PFSK-1 (cell line): ENCODE results near the gene TRIM65.

Experiments used
- FOXP2 ChIP-seq: optimal IDR thresholded peaks from 2 replicates; pipeline ENCODE3; 2011; ENCODE audit warnings: borderline replicate concordance, control low read depth, inconsistent platforms; ENCODE audit not compliant: insufficient read depth; ENCODE audit errors: extremely low read length, extremely low read depth
- POLR2AphosphoS5 ChIP-seq: IDR thresholded peaks from 2 replicates; pipeline ENCODE4 v1.6.1; 2012; ENCODE audit warnings: low read depth, mild to moderate bottlenecking, control low read depth, low read length, moderate library complexity
- SIN3A ChIP-seq: IDR thresholded peaks from 2 replicates; pipeline ENCODE4 v1.6.1; 2012; ENCODE audit warnings: mild to moderate bottlenecking, low read length, moderate library complexity, borderline replicate concordance; ENCODE audit not compliant: insufficient read depth
- TAF1 ChIP-seq: IDR thresholded peaks from 2 replicates; pipeline ENCODE4 v1.6.1; 2012; ENCODE audit warnings: low read length, control low read depth, borderline replicate concordance; ENCODE audit not compliant: insufficient read depth
- TF ChIP-seq, protein P1 (sequence below), 2 experiments: IDR thresholded peaks; 2 replicates each; pipeline versions ENCODE4 v1.6.1 to v1.8.0; 2011 to 2012; ENCODE audit warnings: low read depth in 2 of 2, low read length in 2 of 2, control low read depth in 1 of 2, inconsistent platforms in 1 of 2, mild to moderate bottlenecking in 1 of 2, moderate library complexity in 1 of 2; ENCODE audit not compliant: insufficient read depth in 1 of 2

The TRIM65 gene

DNA sequence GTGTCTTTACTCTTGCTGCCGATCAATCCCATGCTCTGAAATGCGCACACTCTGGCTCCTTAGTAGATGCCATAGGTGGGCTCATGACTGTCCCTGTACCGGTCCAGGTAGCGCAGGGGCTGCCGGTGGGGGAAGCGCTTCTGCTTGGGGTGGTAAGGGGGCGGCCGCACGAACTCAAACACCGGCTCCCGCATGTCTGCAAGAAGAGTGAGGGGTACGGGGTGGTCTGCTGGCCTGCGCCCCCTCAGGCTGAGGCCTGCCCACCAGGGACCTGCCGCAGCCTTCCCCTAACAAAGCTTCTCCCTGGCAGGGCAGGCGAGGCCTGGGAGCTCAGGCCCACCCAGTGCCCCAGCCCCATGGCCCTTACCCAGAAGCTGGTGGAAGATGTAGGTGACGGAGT is 2.0 kb upstream of the TRIM65 start:
- no peak for TF ChIP-seq POLR2AphosphoS5
- no peak for TF ChIP-seq FOXP2
- TF ChIP-seq, protein P1, sequence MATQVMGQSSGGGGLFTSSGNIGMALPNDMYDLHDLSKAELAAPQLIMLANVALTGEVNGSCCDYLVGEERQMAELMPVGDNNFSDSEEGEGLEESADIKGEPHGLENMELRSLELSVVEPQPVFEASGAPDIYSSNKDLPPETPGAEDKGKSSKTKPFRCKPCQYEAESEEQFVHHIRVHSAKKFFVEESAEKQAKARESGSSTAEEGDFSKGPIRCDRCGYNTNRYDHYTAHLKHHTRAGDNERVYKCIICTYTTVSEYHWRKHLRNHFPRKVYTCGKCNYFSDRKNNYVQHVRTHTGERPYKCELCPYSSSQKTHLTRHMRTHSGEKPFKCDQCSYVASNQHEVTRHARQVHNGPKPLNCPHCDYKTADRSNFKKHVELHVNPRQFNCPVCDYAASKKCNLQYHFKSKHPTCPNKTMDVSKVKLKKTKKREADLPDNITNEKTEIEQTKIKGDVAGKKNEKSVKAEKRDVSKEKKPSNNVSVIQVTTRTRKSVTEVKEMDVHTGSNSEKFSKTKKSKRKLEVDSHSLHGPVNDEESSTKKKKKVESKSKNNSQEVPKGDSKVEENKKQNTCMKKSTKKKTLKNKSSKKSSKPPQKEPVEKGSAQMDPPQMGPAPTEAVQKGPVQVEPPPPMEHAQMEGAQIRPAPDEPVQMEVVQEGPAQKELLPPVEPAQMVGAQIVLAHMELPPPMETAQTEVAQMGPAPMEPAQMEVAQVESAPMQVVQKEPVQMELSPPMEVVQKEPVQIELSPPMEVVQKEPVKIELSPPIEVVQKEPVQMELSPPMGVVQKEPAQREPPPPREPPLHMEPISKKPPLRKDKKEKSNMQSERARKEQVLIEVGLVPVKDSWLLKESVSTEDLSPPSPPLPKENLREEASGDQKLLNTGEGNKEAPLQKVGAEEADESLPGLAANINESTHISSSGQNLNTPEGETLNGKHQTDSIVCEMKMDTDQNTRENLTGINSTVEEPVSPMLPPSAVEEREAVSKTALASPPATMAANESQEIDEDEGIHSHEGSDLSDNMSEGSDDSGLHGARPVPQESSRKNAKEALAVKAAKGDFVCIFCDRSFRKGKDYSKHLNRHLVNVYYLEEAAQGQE (IDR thresholded peaks at IDR 0.05; ENCODE audit: insufficient read depth in 1 of 2, low read depth in 2 of 2, low read length in 2 of 2), result no peak
- TF ChIP-seq TAF1, result no peak
- no peak for TF ChIP-seq SIN3A

DNA sequence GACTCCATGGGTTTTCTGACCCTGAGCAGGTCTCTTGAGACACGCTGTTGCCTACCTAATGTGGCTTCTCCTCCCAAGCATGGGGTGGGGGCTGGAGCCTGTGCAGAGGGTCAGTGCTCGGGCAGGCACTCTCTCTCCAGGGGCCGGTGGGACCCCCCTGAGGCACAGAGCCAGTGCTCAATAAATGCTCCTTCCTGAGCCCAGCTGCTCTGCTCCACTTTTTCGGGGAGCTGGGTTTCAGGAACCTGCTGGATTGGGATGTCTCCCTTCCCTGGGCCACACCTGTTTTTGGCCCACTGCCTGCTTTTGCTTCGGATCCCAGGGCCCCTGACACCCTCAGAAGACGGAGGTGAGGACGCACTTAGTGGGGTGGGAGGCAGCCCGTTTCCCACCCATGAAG is 1.3 kb upstream of the TRIM65 start:
- TF ChIP-seq SIN3A (no peak), POLR2AphosphoS5 (no peak), FOXP2 (no peak)
- TF ChIP-seq, protein P1 (IDR thresholded peaks at IDR 0.05; ENCODE audit: insufficient read depth in 1 of 2, low read depth in 2 of 2, low read length in 2 of 2), result no peak

DNA sequence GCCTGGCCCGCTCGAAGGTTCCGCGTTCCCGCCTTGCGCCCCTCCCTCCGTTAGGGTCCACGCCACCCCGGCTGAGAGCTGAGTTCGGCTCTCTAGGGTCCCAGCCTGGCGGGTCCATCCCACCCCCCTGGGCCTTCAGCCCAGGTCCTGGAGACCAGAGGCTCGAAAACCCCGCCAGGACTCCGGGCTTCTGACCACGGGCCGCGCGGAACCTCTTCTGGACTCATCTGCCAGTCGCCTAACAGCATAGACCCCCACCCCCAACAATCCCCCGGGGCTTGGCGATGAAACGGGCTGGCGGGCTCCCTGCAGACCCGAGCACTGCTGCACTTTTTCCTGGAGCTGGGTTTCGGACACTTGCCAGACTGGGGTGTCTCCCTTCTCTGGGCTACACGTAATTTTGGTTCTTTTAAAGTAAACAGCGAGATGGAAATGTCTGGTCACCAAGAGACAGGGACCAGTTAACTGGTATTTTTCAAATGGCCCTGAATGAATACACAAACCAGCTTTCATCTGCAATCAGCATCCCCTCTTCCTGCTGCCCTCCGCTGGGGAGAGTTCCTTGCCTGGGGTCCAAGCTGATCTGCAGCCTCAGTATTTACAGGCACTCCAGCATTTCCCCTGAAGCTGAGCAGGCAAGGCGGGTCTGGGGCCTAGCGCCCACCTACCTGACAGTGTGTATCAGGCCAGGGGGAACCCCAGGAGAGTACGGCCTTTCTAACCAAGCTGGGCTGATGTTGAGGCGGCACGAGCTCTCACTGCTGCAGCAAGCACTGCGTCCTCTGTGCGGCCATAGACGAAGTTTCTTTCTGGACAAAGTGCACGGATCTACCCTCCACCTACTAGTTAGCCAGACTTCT is 639 bp upstream of the TRIM65 start:
- TF ChIP-seq TAF1 (no peak), FOXP2 (no peak), SIN3A (no peak), POLR2AphosphoS5 (no peak; the same call in 1 of the 2 replicates)
- TF ChIP-seq, protein P1 (IDR thresholded peaks at IDR 0.05; ENCODE audit: insufficient read depth in 1 of 2, low read depth in 2 of 2, low read length in 2 of 2), result no peak

DNA sequence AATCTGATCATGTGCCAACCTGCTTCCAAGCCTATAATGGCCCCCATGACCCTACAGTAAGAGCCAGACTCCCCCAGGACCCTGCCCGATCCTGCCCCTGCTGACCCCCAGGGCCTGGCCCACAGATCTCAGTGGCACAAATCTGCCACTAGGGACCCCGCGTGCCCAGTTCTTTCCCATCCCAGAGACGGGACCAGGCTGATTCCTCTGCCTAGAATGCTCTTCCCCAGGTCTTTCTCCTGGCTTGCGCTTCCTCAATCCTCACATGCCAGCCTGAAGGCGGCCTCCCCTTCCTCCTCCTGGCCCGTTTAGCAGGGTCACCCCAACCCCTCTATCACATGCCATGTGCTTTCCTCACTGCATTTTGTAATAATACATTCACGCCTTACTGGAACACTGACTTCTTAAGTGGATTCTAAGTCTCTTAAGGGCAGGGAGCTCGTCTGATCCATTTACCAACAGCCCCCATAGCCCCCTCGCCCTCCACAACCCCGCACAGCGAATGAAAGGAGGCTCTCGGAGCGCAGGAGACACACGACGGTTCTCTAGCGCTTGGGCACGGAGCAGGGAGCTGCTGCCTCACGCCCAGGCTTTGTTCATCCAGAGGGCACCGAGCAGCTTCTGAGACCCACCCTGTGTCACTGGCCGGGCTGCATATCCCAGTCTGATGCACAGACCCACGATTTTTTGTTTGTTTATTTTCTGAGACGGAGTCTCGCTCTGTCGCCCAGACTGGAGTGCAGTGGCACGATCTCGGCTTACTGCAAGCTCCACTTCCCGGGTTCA is 1.2 kb downstream of the TRIM65 start:
- no peak for TF ChIP-seq POLR2AphosphoS5

DNA sequence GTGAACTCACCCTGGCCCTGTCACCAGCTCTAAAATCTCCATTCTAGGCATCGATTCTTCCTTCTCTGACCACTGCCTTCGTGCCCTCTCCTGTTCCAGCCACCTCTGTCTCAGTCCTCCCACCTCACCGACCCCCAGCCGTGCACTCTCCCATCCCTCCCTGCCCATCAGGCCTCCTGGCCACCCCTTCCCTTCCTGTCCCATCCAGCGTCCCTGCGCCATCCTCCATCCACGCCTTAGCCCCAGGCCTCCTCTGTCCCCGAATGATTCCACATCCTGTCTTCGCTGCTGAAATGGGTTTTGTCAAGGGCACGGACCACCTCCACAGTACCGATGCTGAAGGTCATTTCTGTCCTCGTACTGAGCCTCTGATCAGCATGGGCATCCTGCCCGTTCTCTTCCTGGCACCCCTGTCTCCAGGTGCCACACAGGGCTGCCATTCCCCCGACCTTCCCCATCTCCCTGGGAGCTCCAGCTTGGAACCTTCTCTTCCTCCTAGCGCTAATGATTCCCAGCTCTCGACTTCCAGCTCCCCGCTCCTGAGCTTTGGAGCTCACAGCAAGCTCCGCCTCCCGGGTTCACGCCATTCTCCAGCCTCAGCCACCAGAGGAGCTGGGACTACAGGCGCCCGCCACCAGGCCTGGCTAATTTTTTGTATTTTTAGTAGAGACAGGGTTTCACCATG is 2.6 kb downstream of the TRIM65 start:
- TF ChIP-seq, protein P1 (IDR thresholded peaks at IDR 0.05; ENCODE audit: insufficient read depth in 1 of 2, low read depth in 2 of 2, low read length in 2 of 2), result no peak
- no peak for TF ChIP-seq TAF1
- no peak for TF ChIP-seq FOXP2
- no peak for TF ChIP-seq SIN3A
- TF ChIP-seq POLR2AphosphoS5, result no peak
